Uterine smooth muscle cell (primary cell): ENCODE results near the gene NPM1. TPM values are rescaled to one million over a fixed set of nuclear protein-coding genes. Genes with fewer than 3 reads are reported as not detected.

ENCODE experiments used
- total RNA-seq: library from RNA; depleted of rRNA; stranded (reverse); fragments of >200 nt; gene quantifications from 2 replicates; pipeline ENCODE4 v1.2.3, GENCODE V29; 2014

NPM1 gene
- 1,740 and 2,181 TPM in 2 replicates for total RNA-seq

GRCh38 chr5:171387345-171387969 is at the start of gene NPM1:
Gene NPM1, plus strand, starts transcription at chr5:171387849. Its CDS starts 100 bp downstream, at chr5:171387949.

GRCh38 chr5:171418982-171419687 is 31.5 kb downstream of the NPM1 start, which contains the start of gene FGF18:
Gene FGF18, plus strand, starts transcription at chr5:171419647. Its CDS starts 553 bp downstream, at chr5:171420200.

Other genes starting within 250 kb of the NPM1 start
- gene TLX3, start 78.6 kb upstream of the NPM1 start, total RNA-seq: not detected in 2 replicates
- 0.12 and 0.22 TPM in 2 replicates for gene FGF18, start 31.8 kb downstream of the NPM1 start, total RNA-seq